Measurements from ENCODE around the gene ZNF263. TPM values are rescaled to one million over a fixed set of nuclear protein-coding genes. Genes with fewer than 3 reads are reported as not detected.

ZNF263 gene
- total and polyA plus RNA-seq, 2 of the 13 experiments (the other 11 are each of a cell fraction or from before 2014, with no cell fraction given) = 10.2 to 41.2 TPM

- H3K27ac ChIP-seq (ENCODE audit: extremely low read length, insufficient read depth, low read length) = peak overlapping the region; percentile 95
- no peaks in the 10 kb centered on the region for H3K79me2 ChIP-seq (ENCODE audit: insufficient read depth, low read length)
- peak overlapping the region; percentile 95 for H3K4me2 ChIP-seq (ENCODE audit: low read depth, low read length)
- H3K4me3 ChIP-seq (replicated peaks in 1 of 3; ENCODE audit: insufficient read depth in 1 of 3, low read depth in 2 of 3, low read length in 3 of 3) = peak overlapping the region; percentile 60 to 79 (median 71)
- peak; percentile 92 for ATAC-seq
- H3K36me3 ChIP-seq (replicated peaks in 1 of 2; ENCODE audit: control insufficient read depth in 1 of 2, insufficient read depth in 2 of 2, low read length in 2 of 2) = no peaks in the 10 kb centered on the region
- in situ Hi-C loops (cut with HindIII; ENCODE audit: extremely low pct_ligation_motif_present, low pct_unique_long_range_greater_than_20kb) (no loop called here), intact Hi-C loops (cut with micrococcal nuclease; ENCODE audit: unreplicated experiment) (loop anchor here (2.0 to 5.0 kb wide), 2 partner anchors 18 to 72 kb away; partner anchors contain the start of gene ZNF263)
- H3K4me1 ChIP-seq (ENCODE audit: insufficient read depth, low read length) = peaks cover 71% of the 10 kb centered on the region
- WGBS (ENCODE audit: low lambda C conversion rate) = 1% methylated on average over 24 of the region's 77 CpGs
- no peaks in the 10 kb centered on the region for H3K27me3 ChIP-seq (ENCODE audit: control insufficient read depth in 1 of 2, insufficient read depth in 2 of 2, low read length in 2 of 2)
- H2AFZ ChIP-seq (ENCODE audit: low read length) = no peak overlapping the region
- POLR2A ChIA-PET = interaction anchor here (0.6 to 4.6 kb wide), 22 partner anchors 8 to 202 kb away, joined by 3 to 64 read pairs (median 4); partner anchors contain the start of genes NAA60, ZNF174, ZNF200 and ZNF263
- peak; percentile 97 for DNase-seq (ENCODE audit: low spot score)
- FAIRE-seq = peak; percentile 63
- H4K20me1 ChIP-seq (ENCODE audit: insufficient read depth, low read length) = no peaks in the 10 kb centered on the region
- peak overlapping the region; percentile 78 for H3K9ac ChIP-seq (ENCODE audit: insufficient read depth, low read depth, low read length)
- no peaks in the 10 kb centered on the region for H3K9me3 ChIP-seq (ENCODE audit: low read length)
- no TSS peak for BruUV-seq (replicated peaks)
- CTCF ChIA-PET (ENCODE audit: low intra/inter-chr PET ratio, low total read pairs) = no interaction called here
- TF ChIP-seq ZNF550 (CRISPR knock-in tag; IDR thresholded peaks at IDR 0.05; ENCODE audit: borderline replicate concordance) (no peak), RBFOX2 (IDR thresholded peaks at IDR 0.05; ENCODE audit: low read depth, low read length) (peak; percentile 92), ATF5 (CRISPR knock-in tag; IDR thresholded peaks at IDR 0.05; ENCODE audit: low read depth) (no peak), ZNF577 (CRISPR knock-in tag; IDR thresholded peaks at IDR 0.05; ENCODE audit: borderline replicate concordance, low read depth) (no peak), AGO2 (optimal IDR thresholded peaks at IDR 0.05; ENCODE audit: low read depth, low read length) (peak; percentile 85), POLR2AphosphoS2 (IDR thresholded peaks at IDR 0.05; ENCODE audit: low read depth, low read length) (no peak), SMYD3 (CRISPR knock-in tag; IDR thresholded peaks at IDR 0.05) (no peak), MED1 (CRISPR knock-in tag; IDR thresholded peaks at IDR 0.05) (no peak), ZNF263 (CRISPR knock-in tag; IDR thresholded peaks at IDR 0.05) (no peak), SOX5 (CRISPR knock-in tag; IDR thresholded peaks at IDR 0.05; ENCODE audit: borderline replicate concordance) (no peak), CEBPG (CRISPR knock-in tag; IDR thresholded peaks at IDR 0.05) (no peak), MBNL3 (CRISPR knock-in tag; conservative IDR thresholded peaks at IDR 0.05) (no peak), AHR (CRISPR knock-in tag; IDR thresholded peaks at IDR 0.05) (no peak), RORA (CRISPR knock-in tag; IDR thresholded peaks at IDR 0.05) (no peak), ZNF747 (CRISPR knock-in tag; IDR thresholded peaks at IDR 0.05; ENCODE audit: borderline replicate concordance) (no peak), ZNF12 (CRISPR knock-in tag; IDR thresholded peaks at IDR 0.05) (no peak), HNF1A (IDR thresholded peaks at IDR 0.05; ENCODE audit: low read depth) (peak; percentile 24; the same call in 1 of the 2 replicates), HNF1A (CRISPR knock-in tag; IDR thresholded peaks at IDR 0.05; ENCODE audit: borderline replicate concordance) (no peak; the same call in 1 of the 2 replicates), JUN (CRISPR knock-in tag; IDR thresholded peaks at IDR 0.05) (no peak), ZBTB21 (CRISPR knock-in tag; IDR thresholded peaks at IDR 0.05) (no peak), PHB2 (IDR thresholded peaks at IDR 0.05; ENCODE audit: partially characterized antibody) (no peak)
These were observed 18.9 kb upstream of the ZNF263 start for GRCh38 chr16:3264137-3265036.

All from HepG2 (cell line).